HG03135 (cell line): ENCODE results near the gene EPB42.
"Not testable (repeated sequence)": the region's sequence is repeated elsewhere in the genome, so short reads cannot be mapped to it uniquely, and the experiment has no call there.

Source experiments
- ATAC-seq: cut with Tn5 transposase; IDR thresholded peaks from one replicate; pipeline ENCODE4 v1.9.1; 2021; ENCODE audit warnings: mild to moderate bottlenecking, moderate library complexity; ENCODE audit not compliant: unreplicated experiment

EPB42 gene

GRCh38 chr15:43213466-43213865, 7.4 kb downstream of the EPB42 start:
- ATAC-seq: no peak

GRCh38 chr15:43212951-43213350, 7.9 kb downstream of the EPB42 start:
- no peak for ATAC-seq

DNA sequence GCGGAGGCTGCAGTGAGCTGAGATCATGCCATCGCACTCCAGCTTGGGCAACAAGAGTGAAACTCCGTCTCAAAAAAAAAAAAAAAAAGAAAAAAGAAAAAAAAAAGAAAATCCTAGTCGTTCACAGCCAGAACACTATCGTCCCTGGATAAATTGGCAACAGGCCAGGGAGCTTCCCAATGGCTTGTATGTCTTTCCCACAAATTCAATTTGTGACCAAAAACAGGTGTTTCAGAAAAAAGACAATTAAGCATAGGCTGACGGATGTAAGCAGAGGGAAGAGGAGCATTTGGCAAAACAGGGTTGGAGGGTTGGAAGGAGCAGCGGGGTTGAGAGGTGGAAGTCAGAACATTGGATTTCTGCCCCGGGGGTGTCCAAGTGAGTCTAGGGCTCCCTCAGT, 8.5 kb downstream of the EPB42 start:
- no peak for ATAC-seq

DNA sequence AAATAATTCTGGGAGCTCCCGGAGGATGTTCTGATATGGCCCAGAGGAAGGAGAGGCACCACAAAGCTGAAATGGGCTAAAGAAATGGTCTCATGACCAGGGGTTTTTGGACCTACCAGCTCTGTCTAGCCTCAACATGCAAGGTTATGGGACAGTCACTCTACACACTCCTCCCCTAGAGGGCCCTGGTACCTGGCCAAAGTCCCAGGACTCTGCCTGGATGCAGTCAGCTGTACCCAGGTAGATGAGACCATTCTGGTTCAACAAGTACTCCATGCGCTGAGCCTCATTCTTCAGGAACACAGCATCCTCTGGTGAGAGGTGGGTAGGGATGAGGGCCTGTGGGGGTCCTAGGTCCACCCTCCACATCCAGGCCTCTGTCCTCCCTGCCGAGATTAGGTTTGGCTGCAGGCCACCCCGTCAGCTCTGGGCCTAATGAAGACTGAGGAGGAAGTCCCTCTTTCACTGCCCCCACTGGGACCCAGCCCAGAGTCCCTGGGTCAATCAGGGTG, 9.5 kb downstream of the EPB42 start:
- no peak for ATAC-seq

DNA sequence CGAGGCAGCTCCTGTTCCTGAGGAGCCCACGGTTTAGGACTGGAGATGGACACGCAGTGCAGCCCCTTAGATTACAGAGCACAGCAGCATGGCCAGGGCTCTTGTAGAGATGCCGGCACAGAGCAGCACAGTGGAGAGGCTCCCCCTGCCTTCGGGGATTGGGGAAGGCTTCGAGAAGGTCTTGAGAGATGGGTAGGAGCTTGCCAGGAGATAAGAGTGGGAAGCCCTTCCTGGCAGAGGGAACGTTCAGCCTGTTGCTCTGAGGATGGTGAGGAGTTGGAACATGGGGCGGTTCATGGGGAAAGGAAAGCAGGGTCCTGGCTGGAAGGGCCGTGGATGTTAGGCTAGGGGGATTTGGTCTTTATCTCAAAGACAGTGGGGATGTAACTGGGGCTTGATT, 10.0 kb downstream of the EPB42 start:
- no peak for ATAC-seq

DNA sequence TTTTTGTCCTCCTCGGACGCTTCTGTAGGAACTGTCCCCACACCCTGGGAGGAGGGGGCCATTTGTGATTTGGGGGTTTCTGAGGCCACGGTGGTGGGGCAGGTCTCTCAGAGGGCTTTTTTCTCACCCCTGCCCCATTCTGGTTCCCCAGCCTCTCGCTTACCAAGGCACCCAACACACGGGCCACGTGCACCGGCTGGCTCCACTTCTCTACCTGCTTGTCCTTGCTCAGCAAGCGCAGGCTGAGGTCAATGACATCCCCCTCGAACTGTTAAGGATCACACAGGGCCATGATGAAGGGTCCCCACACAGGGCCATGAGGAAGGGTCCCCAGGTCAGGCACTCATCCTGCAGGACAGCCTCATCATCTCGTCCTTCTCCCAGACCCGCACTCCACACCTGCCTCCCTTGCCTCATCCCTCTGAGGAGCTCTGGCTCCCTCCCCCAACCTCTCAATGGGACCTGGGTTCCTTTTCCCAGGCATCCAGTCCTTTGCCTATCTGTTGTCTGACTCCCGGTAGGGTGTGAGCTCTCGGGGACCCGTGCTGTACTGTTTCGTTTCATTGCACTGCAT, 10.6 kb downstream of the EPB42 start:
- no peak for ATAC-seq

DNA sequence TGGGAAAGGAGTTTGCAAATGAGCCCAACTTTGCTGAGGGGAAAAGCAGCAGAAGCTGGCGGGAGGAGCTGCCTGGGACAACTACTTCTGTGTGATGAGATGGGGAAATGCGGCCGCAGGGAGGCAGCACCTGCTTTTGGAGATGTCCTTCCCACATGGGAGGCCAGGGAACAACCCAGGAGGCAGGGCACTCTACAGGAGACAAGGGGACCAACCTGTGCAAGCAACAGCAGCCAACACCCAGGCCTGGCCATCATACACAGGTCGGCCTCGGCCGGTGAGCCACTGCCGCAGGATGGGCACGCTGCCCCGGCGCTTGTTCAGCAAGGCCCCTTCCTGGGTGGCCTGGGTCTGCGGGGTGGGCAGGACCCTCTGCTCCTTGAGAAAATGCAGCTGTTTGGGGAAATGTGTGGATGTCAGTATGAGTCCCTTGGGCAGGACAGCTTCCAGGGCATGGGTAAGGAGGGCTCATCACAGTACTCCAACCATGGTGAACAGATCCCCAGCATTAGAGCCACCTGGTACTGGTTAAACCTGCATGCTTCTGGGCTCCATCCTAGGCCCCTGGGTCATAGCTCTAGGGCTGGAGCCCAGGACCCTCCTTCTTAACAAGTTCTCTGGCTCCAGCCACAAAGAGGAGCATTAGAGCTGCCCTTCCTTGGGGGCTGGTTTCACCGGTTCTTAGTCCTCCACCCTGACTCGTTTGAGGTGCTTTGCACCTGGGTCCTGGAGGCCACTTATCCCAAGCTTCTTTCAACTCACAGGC, 11.6 kb downstream of the EPB42 start:
- ATAC-seq: no peak

- ATAC-seq: no peak
Measured at GRCh38 chr15:43208052-43209002, 12.5 kb downstream of the EPB42 start.

DNA sequence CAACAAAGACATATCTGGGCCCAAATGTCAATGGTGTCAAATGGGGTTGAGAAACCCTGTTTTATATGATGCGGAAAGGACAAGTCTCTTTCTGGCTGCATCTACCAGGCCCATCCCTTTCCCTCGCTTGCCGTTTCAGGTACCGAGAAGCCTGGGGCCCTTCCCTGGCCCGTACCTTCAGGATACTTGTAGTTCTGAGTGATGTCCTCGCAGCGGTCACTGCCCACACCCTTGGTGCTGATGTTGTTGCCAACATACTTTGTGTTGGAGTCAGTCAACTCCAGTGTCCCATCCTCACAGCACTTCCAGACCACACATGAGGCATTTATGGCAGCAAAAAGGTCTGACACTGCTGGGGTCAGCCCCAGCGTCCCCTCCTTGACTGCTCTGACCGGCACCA, 13.8 kb downstream of the EPB42 start:
- no peak for ATAC-seq

DNA sequence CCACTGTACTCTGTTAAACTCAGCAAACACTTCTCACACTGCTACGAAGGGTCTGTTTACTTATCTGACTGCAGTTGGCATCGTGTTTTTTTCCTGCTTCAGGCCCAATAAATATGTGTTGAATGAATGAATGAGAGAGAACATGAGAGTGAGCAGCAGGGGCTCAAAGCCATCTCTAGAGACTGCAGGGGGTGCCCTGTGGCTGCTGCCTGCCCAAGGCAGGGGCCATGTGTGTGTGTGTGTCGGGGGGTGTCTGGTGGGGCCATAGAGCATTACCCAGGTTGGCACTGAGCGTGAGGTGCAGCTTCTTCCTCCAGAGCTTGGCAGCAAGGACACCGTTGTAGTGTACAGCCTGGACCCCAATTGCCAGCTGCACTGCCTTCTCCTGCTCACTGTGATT, 14.8 kb downstream of the EPB42 start:
- ATAC-seq: no peak

DNA sequence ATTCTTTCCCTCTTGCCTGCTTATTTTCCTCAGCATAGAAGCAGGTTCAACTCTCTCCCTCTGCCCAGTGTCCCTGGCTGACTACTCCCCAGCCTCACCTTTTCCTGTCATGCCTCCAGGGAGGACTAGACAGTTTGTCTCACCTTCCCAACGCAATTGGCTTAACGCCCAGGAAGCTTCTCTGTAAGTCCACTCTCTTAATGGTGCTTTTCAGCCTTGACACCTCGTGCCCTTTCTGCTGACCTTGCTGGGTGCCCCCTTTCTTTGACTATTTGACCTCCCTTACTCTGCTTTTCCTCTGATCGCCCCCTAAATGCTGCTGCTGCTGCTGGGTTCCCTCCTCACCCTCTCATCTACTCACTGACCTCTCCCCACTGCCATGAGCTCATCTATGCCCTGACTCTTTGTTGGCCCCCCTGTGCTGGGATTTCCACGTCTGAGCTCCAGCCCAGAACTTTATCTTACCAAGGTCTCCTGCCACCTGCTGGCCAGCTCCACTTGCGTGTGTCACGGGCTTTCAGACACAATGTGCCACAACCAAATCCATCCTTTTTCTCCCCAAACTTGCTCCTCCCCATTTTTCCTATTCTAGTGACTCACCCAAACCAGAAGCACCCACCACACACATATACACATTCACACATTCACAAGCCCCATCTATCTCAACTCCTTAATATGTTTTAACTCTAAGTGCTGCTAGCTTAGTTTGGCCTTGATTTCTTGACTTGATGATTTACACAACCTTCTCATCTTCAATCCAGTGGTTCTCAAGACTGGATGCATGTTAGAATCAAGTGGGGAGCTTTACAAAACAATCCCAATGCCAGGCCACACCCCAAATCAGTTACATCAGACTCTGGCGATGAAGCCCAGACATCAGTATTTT, 16.6 kb downstream of the EPB42 start:
- no peak for ATAC-seq

- ATAC-seq: no peak
Measured at GRCh38 chr15:43199945-43200488, 20.8 kb downstream of the EPB42 start.

DNA sequence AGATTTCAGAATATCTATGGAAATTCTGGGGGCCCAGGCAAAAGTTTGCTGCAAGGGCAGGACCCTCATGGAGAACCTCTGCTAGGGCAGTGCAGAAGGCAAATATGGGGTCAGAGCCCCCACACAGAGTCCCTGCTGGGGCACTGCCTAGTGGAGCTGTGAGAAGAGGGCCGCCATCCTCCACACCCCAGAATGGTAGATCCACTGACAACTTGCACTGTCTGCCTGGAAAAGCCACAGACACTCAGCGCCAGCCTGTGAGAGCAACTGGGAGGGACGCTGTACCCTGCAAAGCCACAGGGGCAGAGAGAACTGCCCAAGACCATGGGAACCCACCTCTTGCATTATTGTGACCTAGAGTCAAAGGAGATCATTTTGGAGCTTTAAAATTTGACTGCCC, 21.8 kb downstream of the EPB42 start:
- ATAC-seq: no peak

GRCh38 chr15:43198556-43198955, 22.3 kb downstream of the EPB42 start:
- ATAC-seq: not testable (repeated sequence)

DNA sequence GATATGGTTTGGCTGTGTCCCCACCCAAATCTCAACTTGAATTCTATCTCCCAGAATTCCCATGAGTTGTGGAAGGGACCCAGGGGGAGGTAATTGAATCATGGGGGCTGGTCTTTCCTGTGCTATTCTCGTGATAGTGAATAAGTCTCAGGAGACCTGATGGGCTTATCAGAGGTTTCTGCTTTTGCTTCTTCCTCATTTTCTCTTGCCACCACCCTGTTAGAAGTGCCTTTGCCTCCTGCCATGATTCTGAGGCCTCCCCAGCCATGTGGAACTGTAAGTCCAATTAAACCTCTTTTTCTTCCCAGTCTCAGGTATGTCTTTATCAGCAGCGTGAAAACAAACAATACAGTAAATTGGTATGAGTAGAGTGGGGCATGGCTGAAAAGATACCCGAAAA, 23.0 kb downstream of the EPB42 start:
- ATAC-seq: not testable (repeated sequence)

DNA sequence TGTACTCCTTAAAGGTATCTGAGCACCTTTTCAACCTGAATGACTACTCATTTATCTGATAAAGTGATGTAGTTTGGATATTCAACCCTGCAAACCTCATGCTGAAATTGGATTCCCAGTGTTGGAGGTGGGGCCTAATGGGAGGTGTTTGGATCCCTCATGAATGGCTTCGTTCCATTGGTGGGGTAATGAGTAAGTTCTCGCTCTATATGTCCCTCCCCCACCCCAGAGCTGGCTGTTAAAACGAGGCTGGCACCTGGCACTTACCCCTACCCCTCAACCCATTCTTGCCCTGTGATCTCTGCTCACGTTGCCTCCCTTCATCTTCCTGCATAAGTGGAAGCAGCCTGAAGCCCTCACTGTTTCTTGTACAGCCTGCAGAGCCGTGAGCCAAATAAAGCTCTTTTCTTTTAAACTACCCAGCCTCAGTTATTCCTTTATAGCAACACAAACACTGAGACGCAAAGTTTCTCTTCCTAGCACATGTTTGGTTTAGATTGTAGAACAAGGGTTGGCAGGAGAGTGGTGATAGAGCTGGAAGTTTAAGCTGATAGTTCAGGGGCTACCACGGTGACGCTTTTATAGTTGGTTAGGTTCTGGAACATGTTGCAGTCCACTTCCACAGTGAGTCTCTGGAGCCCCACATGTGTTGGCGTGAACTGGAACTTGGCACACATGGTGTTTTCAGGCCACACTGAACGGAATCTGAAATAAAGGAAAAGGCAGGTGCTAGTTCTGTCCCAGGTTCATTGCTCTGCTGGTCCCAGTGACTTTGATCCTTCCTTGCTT, 23.9 kb downstream of the EPB42 start:
- ATAC-seq: no peak

DNA sequence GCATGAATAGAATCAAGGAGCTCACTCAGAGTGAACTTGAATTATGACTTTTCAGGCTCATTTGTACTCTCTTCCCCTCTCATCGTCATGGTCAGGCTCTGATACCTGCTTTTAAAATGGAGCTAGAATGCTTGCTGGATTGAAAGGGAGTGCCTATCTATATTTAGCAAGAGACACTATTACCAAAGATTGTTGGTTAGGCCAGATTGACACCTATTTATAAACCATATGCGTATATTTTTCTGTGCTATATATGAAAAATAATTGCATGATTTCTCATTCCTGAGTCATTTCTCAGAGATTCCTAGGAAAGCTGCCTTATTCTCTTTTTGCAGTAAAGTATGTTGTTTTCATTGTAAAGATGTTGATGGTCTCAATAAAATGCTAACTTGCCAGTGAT, 26.0 kb downstream of the EPB42 start:
- no peak for ATAC-seq

DNA sequence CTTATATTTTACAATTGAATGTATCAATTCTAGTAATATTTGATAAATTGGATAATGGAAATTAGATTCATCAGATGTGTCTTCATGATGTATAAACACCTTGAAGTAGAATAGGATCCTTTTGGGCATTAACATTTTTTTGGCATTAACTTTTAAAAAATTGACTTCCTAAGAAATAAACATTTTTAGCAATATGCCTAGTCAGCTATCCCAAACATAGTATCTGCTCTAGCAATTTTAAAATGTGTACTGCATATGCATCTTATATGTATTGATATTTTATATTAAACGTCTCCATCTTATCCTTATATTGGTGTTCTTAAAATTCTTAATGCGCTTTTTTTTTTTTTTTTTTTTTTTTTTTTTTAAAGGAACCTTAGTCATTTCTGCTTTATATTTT, 27.1 kb downstream of the EPB42 start:
- ATAC-seq: no peak

- ATAC-seq: no peak
Measured at GRCh38 chr15:43190178-43190577, 30.6 kb downstream of the EPB42 start.
